ENCODE results near the gene CHD1L. TPM values are rescaled to one million over a fixed set of nuclear protein-coding genes. Genes with fewer than 3 reads are reported as not detected.

The CHD1L gene
- total and polyA plus RNA-seq, 2 experiments from 2014 or later, result 29.8 to 43.9 TPM

GRCh38 chr1:147201276-147201675, 41.2 kb upstream of the CHD1L start (continued):
- no peak for TF ChIP-seq REST (IDR thresholded peaks at IDR 0.05; ENCODE audit: unreplicated experiment)
- TF ChIP-seq EZH2 (IDR thresholded peaks at IDR 0.05; ENCODE audit: low read depth, unreplicated experiment), result no peak
- TF ChIP-seq ZNF462 (CRISPR knock-in tag; IDR thresholded peaks at IDR 0.05), result no peak
- TF ChIP-seq STAT1 (IDR thresholded peaks at IDR 0.05; ENCODE audit: unreplicated experiment), result no peak
- TF ChIP-seq NANOG (IDR thresholded peaks at IDR 0.05; ENCODE audit: borderline replicate concordance), result no peak

GRCh38 chr1:147201786-147202185, 40.7 kb upstream of the CHD1L start:
- Histone ChIP-seq H2AFZ (no peak overlapping the region), H4K20me1 (replicated peaks; ENCODE audit: insufficient read depth) (no peaks in the 10 kb centered on the region), H3K79me2 (replicated peaks; ENCODE audit: insufficient read depth) (no peaks in the 10 kb centered on the region), H3K4me1 (ENCODE audit: insufficient read depth) (no peaks in the 10 kb centered on the region), H3F3A (replicated peaks; ENCODE audit: low read depth) (no peaks in the 10 kb centered on the region), H3K27ac (ENCODE audit: low read depth) (no peak overlapping the region), H3K27me3 (ENCODE audit: insufficient read depth) (no peaks in the 10 kb centered on the region), H3K36me3 (ENCODE audit: insufficient read depth) (no peaks in the 10 kb centered on the region), H3K4me3 (no peak overlapping the region), H3K9me2 (ENCODE audit: insufficient read depth) (peaks cover 5% of the 10 kb centered on the region; the same call in 1 of the 2 replicates), H3K4me2 (no peak overlapping the region)
- Mint-ChIP-seq H3K4me1 (no peaks in the 10 kb centered on the region), H3K4me3 (no peak overlapping the region), H3K27ac (no peak overlapping the region), H3K9me3 (no peaks in the 10 kb centered on the region), H3K27me3 (ENCODE audit: insufficient read depth, low read depth, poor library complexity) (no peaks in the 10 kb centered on the region), H3K36me3 (ENCODE audit: low read depth) (no peaks in the 10 kb centered on the region)
- ATAC-seq (no peak), DNase-seq (ENCODE audit: low spot score) (no peak)
- TF ChIP-seq ZNF331 (CRISPR knock-in tag; IDR thresholded peaks at IDR 0.05; ENCODE audit: low read depth), result no peak
- TF ChIP-seq ETS1 (IDR thresholded peaks at IDR 0.05), result no peak
- no peak for TF ChIP-seq EZH2phosphoT487 (IDR thresholded peaks at IDR 0.05; ENCODE audit: unreplicated experiment)

All from GM23338 (cell line).